GM18951 (cell line): ENCODE results near the gene SLC39A12.

Experiments
- POLR2A ChIP-seq: IDR thresholded peaks from 4 replicates; pipeline ENCODE4 v1.6.1; 2011; ENCODE audit warnings: mild to moderate bottlenecking; ENCODE audit not compliant: insufficient read length, insufficient read depth; ENCODE audit errors: extremely low read depth
- in situ Hi-C: fragments of 300-500 bp; cut with MboI; formaldehyde crosslinking; loops from one replicate; pipeline ENCODE4 v1.12.0; 2022; ENCODE audit warnings: low sequenced_read_pairs, mixed read lengths, inconsistent platforms; ENCODE audit not compliant: unreplicated experiment

SLC39A12 gene

DNA sequence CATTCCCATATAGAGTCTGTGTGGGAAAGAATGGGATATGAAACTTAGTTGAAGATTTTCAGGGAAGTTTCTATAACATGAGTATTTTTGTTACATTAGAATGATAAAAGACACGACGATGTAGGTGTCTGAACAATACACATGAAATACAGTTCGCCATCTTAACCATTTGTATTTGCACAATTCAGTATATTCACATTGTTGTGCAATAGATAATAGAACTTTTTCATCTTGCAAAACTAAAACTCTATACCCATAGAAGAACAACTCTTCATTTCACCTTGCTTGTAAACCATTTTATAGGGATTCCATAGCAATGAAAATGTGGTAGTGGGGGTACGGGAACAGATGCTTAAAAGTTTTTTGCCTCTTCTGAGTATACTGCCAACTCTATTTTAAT is 32.8 kb downstream of the SLC39A12 start:
- TF ChIP-seq POLR2A: no peak
- in situ Hi-C loops: no loop called here

- in situ Hi-C loops: no loop called here
- no peak for TF ChIP-seq POLR2A
Observed at GRCh38 chr10:17989908-17990767, 38.4 kb downstream of the SLC39A12 start.

DNA sequence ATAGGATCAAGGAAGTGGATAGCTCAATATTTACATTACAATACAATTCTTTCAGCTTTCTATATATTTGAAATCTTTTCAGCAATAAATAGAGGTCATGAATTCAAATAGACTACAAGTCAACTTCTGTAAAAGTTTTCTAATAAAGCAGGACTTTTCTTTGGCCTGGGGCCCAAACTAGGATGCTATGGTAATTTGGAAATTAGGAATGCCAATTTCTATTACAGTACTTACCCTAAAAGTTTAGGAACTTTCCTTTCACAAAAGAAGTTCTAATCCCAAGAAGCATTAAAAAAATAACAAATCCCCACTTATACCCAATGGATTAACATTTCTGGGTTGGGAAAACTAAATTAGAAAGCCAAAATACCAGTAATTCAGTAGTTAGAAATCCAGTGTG is 40.5 kb downstream of the SLC39A12 start:
- no peak for TF ChIP-seq POLR2A
- in situ Hi-C loops: no loop called here

DNA sequence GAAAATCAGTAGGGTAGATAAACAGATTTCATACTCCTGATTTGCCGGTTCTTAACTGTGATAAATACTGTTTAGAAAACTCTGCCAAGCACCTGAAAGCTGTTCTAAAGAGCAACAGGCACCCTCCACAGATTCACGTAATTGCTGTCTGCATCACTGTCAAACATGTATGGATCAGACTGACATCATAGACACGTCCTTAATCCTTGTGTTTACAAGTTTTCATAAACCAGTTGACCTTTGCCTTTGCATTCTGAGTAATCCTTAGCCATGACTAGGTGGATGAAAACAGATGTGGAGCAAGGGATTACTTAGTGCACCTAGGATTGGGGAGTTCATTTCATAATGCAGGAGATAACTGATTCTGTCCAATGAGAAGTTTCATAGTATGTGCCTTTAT is 41.6 kb downstream of the SLC39A12 start:
- in situ Hi-C loops: no loop called here
- no peak for TF ChIP-seq POLR2A

GRCh38 chr10:18000601-18001000 is 48.9 kb downstream of the SLC39A12 start:
- in situ Hi-C loops: no loop called here
- TF ChIP-seq POLR2A: no peak

- no peak for TF ChIP-seq POLR2A
- in situ Hi-C loops: no loop called here
Observed at GRCh38 chr10:18005445-18005780, 53.7 kb downstream of the SLC39A12 start.

GRCh38 chr10:18005781-18006456 is 54.2 kb downstream of the SLC39A12 start:
- in situ Hi-C loops: no loop called here

GRCh38 chr10:18008986-18009385 is 57.3 kb downstream of the SLC39A12 start:
- no peak for TF ChIP-seq POLR2A
- in situ Hi-C loops: no loop called here

More at GRCh38 chr10:18005781-18006456, 54.2 kb downstream of the SLC39A12 start:
- TF ChIP-seq POLR2A: no peak

GRCh38 chr10:18010050-18010449 is 58.3 kb downstream of the SLC39A12 start:
- in situ Hi-C loops: no loop called here
- no peak for TF ChIP-seq POLR2A

GRCh38 chr10:18020523-18020922 is 68.8 kb downstream of the SLC39A12 start:
- in situ Hi-C loops: no loop called here
- no peak for TF ChIP-seq POLR2A

DNA sequence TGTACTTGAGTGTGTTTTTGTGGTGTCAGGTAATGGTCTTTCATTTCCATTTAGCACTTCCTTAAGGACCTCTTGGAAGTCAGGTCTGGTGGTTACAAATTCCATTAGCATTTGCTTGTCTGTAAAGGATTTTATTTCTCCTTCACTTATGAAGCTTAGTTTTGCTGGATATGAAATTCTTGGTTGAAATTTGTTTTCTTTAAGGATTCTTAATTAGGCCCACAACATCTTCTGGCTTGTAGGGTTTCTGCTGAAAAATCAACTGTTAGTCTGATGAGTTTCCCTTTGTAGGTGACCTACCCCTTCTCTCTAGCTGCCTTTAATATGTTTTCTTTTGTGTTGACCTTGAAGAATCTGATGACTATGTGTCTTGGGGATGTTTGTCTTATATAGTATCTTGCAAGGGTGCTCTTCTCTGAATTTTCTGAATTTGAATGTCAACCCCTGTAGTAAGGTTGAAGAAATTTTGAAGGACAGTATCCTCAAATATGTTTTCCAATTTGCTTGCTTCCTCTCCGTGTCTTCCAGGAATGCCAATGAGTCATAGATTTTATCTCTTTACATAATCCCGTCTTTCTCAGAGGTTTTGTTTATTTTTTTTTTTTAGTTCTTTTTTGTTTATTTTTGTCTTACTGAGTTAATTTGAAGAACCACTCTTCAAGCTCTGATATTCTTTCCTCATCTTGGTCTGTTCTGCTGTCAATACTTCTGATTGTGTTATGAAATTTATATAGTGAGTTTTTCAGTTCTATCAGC is 70.2 kb downstream of the SLC39A12 start:
- in situ Hi-C loops: no loop called here
- TF ChIP-seq POLR2A: no peak

DNA sequence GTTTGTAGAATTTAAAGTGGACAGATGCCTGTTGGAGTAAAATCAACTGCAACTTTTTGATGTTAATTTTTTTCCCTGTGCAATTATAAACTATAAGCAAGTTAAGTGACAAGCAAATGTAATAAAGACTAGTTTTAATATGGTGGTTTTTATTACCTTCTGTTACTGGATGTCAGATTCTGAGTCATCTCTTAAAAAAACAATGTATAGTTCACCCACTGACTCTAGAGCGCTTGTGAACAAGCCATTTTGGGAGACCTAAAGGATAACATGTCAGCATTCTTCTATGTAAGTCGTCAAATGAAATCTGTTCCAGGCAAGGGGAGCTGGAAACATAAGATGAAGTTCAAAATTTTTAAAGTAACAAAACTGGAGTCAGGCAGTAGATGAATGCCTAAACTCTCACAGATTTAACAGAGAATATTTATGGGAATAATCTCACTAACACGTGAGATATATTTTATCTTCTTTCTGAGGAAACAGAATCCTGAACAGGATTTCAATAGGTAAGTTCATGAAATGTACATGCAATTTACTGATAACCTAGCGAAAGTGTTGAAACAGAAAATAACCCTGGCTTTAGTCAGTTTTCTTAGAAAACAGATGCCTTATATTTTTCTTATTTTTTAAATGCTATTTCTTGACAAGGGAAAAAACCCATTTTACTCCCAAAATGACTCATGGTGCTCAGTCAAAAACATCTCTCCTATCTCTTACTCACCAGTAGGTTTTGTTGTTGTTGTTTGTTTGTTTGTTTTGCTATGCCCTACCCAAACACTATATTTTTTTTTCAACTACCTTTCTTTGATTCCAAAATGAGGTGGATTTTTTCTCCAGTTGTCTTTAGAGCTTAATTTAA is 91.7 kb downstream of the SLC39A12 start:
- TF ChIP-seq POLR2A: no peak
- in situ Hi-C loops: no loop called here
